ENCODE data around the gene NAB1. TPM values are rescaled to one million over a fixed set of nuclear protein-coding genes. Genes with fewer than 3 reads are reported as not detected.

NAB1 gene
- total and polyA plus RNA-seq, 2 experiments from 2014 or later, result 10.4 to 40.2 TPM

GRCh38 chr2:190726255-190726654 is 77.4 kb downstream of the NAB1 start:
- Histone ChIP-seq H3K36me3 (ENCODE audit: insufficient read depth) (no peaks in the 10 kb centered on the region), H3K4me2 (no peak overlapping the region), H2AFZ (no peak overlapping the region), H3K9me2 (ENCODE audit: insufficient read depth) (no peaks in the 10 kb centered on the region), H3K27me3 (ENCODE audit: insufficient read depth) (no peaks in the 10 kb centered on the region), H3K27ac (ENCODE audit: low read depth) (no peak overlapping the region), H3K4me3 (no peak overlapping the region), H3K79me2 (replicated peaks; ENCODE audit: insufficient read depth) (no peaks in the 10 kb centered on the region), H4K20me1 (replicated peaks; ENCODE audit: insufficient read depth) (no peaks in the 10 kb centered on the region), H3K4me1 (ENCODE audit: insufficient read depth) (no peaks in the 10 kb centered on the region), H3F3A (replicated peaks; ENCODE audit: low read depth) (no peaks in the 10 kb centered on the region)
- ATAC-seq, result no peak
- Mint-ChIP-seq H3K27me3 (ENCODE audit: insufficient read depth, low read depth, poor library complexity) (no peaks in the 10 kb centered on the region), H3K36me3 (ENCODE audit: low read depth) (no peaks in the 10 kb centered on the region), H3K4me3 (no peak overlapping the region), H3K27ac (no peak overlapping the region), H3K4me1 (no peaks in the 10 kb centered on the region), H3K9me3 (no peaks in the 10 kb centered on the region)
- DNase-seq (ENCODE audit: low spot score), result no peak
- TF ChIP-seq JUNB (IDR thresholded peaks at IDR 0.05; ENCODE audit: unreplicated experiment) (no peak), POLR2AphosphoS5 (IDR thresholded peaks at IDR 0.05; ENCODE audit: low read depth) (no peak), ZNF114 (CRISPR knock-in tag; IDR thresholded peaks at IDR 0.05) (no peak), ZNF462 (CRISPR knock-in tag; IDR thresholded peaks at IDR 0.05) (no peak), CTCF (conservative IDR thresholded peaks at IDR 0.05; ENCODE audit: low read depth in 2 of 2) (no peak), EZH2 (IDR thresholded peaks at IDR 0.05; ENCODE audit: low read depth, unreplicated experiment) (no peak), CREB1 (CRISPR knock-in tag; IDR thresholded peaks at IDR 0.05; ENCODE audit: low read depth) (no peak), NANOG (IDR thresholded peaks at IDR 0.05; ENCODE audit: borderline replicate concordance) (no peak), STAT1 (IDR thresholded peaks at IDR 0.05; ENCODE audit: unreplicated experiment) (no peak), REST (IDR thresholded peaks at IDR 0.05; ENCODE audit: unreplicated experiment) (no peak), ZNF331 (CRISPR knock-in tag; IDR thresholded peaks at IDR 0.05; ENCODE audit: low read depth) (no peak), EZH2phosphoT487 (IDR thresholded peaks at IDR 0.05; ENCODE audit: unreplicated experiment) (no peak)
- TF ChIP-seq, protein P1, sequence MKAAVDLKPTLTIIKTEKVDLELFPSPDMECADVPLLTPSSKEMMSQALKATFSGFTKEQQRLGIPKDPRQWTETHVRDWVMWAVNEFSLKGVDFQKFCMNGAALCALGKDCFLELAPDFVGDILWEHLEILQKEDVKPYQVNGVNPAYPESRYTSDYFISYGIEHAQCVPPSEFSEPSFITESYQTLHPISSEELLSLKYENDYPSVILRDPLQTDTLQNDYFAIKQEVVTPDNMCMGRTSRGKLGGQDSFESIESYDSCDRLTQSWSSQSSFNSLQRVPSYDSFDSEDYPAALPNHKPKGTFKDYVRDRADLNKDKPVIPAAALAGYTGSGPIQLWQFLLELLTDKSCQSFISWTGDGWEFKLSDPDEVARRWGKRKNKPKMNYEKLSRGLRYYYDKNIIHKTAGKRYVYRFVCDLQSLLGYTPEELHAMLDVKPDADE (IDR thresholded peaks at IDR 0.05), result no peak

Data from GM23338 (cell line).